Body of pancreas (tissue), 4 donors: Measurements from ENCODE around the gene ARMC10. TPM values are rescaled to one million over a fixed set of nuclear protein-coding genes. Genes with fewer than 3 reads are reported as not detected.
"Not testable (repeated sequence)": the region's sequence is repeated elsewhere in the genome, so short reads cannot be mapped to it uniquely, and the experiment has no call there.

Source experiments
- ATAC-seq: fragments of 150-250 bp; one replicate; pipeline ENCODE4 v1.9.1; 2016
- DNase-seq, 4 donors: peaks; one replicate each; pipeline ENCODE4 v3.0.0-alpha.2; 2019
- H3K27ac ChIP-seq, 4 donors: fragments of 200-600 bp; sonication (generic); 1 replicate in 3 of 4; 2 replicates in 1 of 4; pipeline versions ENCODE4 v1.5.1 to v1.6.1; 2016 to 2019; ENCODE audit warnings: mild to moderate bottlenecking in 1 of 4, mixed read lengths in 1 of 4, moderate library complexity in 1 of 4
- H3K27me3 ChIP-seq, 2 donors: fragments of 200-600 bp; sonication (generic); one replicate each; pipeline ENCODE4 v1.6.0; 2016; ENCODE audit warnings: mild to moderate bottlenecking in 1 of 2
- H3K36me3 ChIP-seq, 2 donors: fragments of 200-600 bp; sonication (generic); replicated peaks in 1 of 2; 2 replicates each; pipeline ENCODE4 v1.5.1; 2016; ENCODE audit warnings: low read depth in 2 of 2; ENCODE audit not compliant: insufficient read depth in 1 of 2
- H3K4me1 ChIP-seq: fragments of 200-600 bp; sonication (generic); one replicate; pipeline ENCODE4 v1.6.0; 2016
- H3K4me3 ChIP-seq, 2 donors: fragments of 200-600 bp; sonication (generic); 1 replicate in 1 of 2; 2 replicates in 1 of 2; pipeline ENCODE4 v1.5.1; 2016 to 2019
- H3K9me3 ChIP-seq, 3 donors: fragments of 200-600 bp; sonication (generic); 1 replicate in 2 of 3; 2 replicates in 1 of 3; pipeline ENCODE4 v1.5.1; 2016
- POLR2A ChIP-seq, 3 donors: fragments of 450-650 bp; IDR thresholded peaks; one replicate each; pipeline ENCODE4 v1.6.1; 2016; ENCODE audit warnings: antibody characterized with exemption in 3 of 3, mild to moderate bottlenecking in 2 of 3
- WGBS, 2 donors: methylation state at CpG; one replicate each; pipeline ENCODE4 v1.1.5; 2017; 5-methylcytosine and 5-hydroxymethylcytosine counted together
- intact Hi-C: fragments of 100-400 bp; cut with DNase I; formaldehyde crosslinking; loops from one replicate; pipeline ENCODE4 v1.15.1; 2023
- total RNA-seq, 2 donors: library from RNA; depleted of rRNA; stranded (reverse); fragments of >200 nt; gene quantifications; one replicate each; pipeline ENCODE4 v1.1.0, GENCODE V29; 2016
- TF ChIP-seq, protein P1 (sequence below), 7 experiments: fragments of 450-650 bp in 4 of 7; fragments of 200-600 bp in 3 of 7; sonication (generic) in 3 of 7; IDR thresholded peaks; one replicate each; pipeline ENCODE4 v1.5.1; 2016 to 2019; ENCODE audit warnings: antibody characterized with exemption in 7 of 7

The ARMC10 gene
- total RNA-seq, 2 donors from 2014 or later = 20.4 to 31.1 TPM

DNA sequence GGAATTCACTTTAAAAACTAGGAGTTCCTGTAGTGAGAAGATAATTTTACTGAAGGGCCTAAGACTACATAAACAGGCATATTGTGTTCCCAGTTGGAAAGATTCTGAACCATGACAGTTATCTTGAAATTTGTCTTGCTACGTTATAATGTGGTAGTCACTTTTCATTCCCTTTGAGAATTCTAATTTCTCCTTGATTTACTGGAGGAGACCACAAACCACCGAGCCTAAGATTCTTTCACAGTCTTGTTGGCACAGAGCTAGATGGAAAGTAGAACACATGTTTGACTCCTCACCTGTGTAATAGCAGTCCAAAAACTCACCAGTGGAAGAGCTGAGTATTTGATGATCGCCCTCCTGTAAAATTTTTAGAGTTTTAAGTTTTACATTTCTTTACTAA lies 4.9 kb downstream of the ARMC10 start:
- peaks cover 0 to 2% of the 10 kb centered on the region in 2 donors for H3K36me3 ChIP-seq
- no peaks in the 10 kb centered on the region for H3K27me3 ChIP-seq
- 77 to 82% methylated on average over 3 of the region's 3 CpGs for WGBS, 2 donors
- no peak for DNase-seq
- intact Hi-C loops = no loop called here
- ATAC-seq = no peak
- no peak overlapping the region for H3K27ac ChIP-seq
- TF ChIP-seq, protein P1, sequence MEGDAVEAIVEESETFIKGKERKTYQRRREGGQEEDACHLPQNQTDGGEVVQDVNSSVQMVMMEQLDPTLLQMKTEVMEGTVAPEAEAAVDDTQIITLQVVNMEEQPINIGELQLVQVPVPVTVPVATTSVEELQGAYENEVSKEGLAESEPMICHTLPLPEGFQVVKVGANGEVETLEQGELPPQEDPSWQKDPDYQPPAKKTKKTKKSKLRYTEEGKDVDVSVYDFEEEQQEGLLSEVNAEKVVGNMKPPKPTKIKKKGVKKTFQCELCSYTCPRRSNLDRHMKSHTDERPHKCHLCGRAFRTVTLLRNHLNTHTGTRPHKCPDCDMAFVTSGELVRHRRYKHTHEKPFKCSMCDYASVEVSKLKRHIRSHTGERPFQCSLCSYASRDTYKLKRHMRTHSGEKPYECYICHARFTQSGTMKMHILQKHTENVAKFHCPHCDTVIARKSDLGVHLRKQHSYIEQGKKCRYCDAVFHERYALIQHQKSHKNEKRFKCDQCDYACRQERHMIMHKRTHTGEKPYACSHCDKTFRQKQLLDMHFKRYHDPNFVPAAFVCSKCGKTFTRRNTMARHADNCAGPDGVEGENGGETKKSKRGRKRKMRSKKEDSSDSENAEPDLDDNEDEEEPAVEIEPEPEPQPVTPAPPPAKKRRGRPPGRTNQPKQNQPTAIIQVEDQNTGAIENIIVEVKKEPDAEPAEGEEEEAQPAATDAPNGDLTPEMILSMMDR (IDR thresholded peaks at IDR 0.05) = no peak
- TF ChIP-seq POLR2A (IDR thresholded peaks at IDR 0.05) = no peak
- peaks cover 17% of the 10 kb centered on the region for H3K4me1 ChIP-seq
- no peaks in the 10 kb centered on the region for H3K9me3 ChIP-seq
- no peak overlapping the region for H3K4me3 ChIP-seq

DNA sequence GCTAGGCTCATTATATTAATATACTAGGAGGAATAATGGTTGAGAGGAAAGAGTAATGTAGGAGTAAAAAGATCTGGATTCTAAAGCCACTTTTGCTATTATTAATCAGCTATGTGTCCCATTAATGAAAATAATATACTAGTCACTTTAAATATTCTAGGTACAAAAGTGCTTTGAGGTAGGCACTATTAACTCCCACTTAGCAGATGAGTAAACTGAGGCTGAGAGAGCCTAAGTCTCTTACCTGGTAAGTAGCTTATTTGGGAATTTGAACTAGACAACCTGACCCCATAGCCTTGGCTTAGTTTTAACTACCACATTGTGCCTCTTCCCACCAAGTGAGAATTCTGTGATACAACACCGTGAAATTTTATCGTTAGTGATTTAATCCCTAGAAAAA lies 6.0 kb downstream of the ARMC10 start:
- peaks cover 14% of the 10 kb centered on the region for H3K4me1 ChIP-seq

DNA sequence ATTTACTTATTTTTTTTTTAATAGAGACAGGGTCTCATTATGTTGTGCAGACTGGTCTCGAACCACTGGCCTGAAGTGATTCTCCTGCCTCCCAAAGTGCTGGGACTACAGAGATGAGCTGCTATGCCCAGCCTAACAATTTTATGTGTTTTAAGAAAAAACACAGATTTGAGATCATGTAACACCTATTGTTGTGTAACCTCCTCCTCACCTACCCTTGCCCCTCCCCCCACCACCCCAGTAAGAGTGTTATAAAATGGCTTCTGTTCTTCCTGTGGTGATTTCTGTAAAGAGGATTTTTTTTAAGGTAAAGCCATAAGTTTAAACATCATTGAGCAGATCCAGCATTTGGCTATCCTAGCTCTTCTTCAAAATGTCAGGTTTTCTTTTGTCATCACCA lies 7.6 kb downstream of the ARMC10 start:
- WGBS, 2 donors = 96 to 100% methylated on average over 1 of the region's 1 CpG

More for the DNA sequence above, 6.0 kb downstream of the ARMC10 start:
- ATAC-seq (no peak), DNase-seq (no peak)
- H3K4me3 ChIP-seq = no peak overlapping the region
- peaks cover 0 to 2% of the 10 kb centered on the region in 2 donors for H3K36me3 ChIP-seq
- TF ChIP-seq POLR2A (IDR thresholded peaks at IDR 0.05) = no peak
- TF ChIP-seq, protein P1 (IDR thresholded peaks at IDR 0.05) = no peak
- WGBS, 2 donors = 96% methylated on average over 2 of the region's 2 CpGs
- H3K27ac ChIP-seq = no peak overlapping the region
- H3K27me3 ChIP-seq = no peaks in the 10 kb centered on the region
- intact Hi-C loops = no loop called here
- H3K9me3 ChIP-seq = no peaks in the 10 kb centered on the region

DNA sequence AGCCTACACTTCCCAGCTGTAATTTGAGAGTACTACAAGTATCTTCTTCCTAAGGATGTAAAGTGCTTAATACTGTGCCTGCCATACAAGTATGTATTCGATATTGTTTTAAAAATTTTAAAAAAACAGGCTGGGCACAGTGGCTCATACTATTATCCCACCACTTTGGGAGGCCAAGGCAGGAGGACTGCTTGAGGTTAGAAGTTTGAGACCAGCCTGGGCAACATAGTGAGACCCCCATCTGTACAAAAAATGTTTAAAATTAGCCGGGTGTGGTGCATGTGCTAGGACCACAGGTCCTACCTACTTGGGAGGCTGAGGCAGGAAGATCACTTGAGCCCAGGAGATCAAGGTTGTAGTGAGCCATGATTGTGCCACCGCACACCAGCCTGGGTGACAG lies 8.3 kb downstream of the ARMC10 start:
- WGBS, 2 donors = 82 to 85% methylated on average over 3 of the region's 3 CpGs
- TF ChIP-seq POLR2A (IDR thresholded peaks at IDR 0.05) = no peak
- TF ChIP-seq, protein P1 (IDR thresholded peaks at IDR 0.05) = no peak
- no peak for DNase-seq
- peaks cover 0 to 4% of the 10 kb centered on the region in 2 donors for H3K36me3 ChIP-seq
- H3K27me3 ChIP-seq = no peaks in the 10 kb centered on the region
- H3K9me3 ChIP-seq = no peaks in the 10 kb centered on the region
- H3K27ac ChIP-seq = no peak overlapping the region
- no peak for ATAC-seq
- no peaks in the 10 kb centered on the region for H3K4me1 ChIP-seq
- intact Hi-C loops = no loop called here
- no peak overlapping the region for H3K4me3 ChIP-seq

More for the DNA sequence above, 7.6 kb downstream of the ARMC10 start:
- no peak for ATAC-seq
- H3K4me1 ChIP-seq = no peaks in the 10 kb centered on the region
- no peak for DNase-seq
- no peak overlapping the region for H3K27ac ChIP-seq
- no peak for TF ChIP-seq POLR2A (IDR thresholded peaks at IDR 0.05)
- TF ChIP-seq, protein P1 (IDR thresholded peaks at IDR 0.05) = no peak
- peaks cover 0 to 4% of the 10 kb centered on the region in 2 donors for H3K36me3 ChIP-seq
- intact Hi-C loops = no loop called here
- no peaks in the 10 kb centered on the region for H3K27me3 ChIP-seq
- no peaks in the 10 kb centered on the region for H3K9me3 ChIP-seq
- H3K4me3 ChIP-seq = no peak overlapping the region

DNA sequence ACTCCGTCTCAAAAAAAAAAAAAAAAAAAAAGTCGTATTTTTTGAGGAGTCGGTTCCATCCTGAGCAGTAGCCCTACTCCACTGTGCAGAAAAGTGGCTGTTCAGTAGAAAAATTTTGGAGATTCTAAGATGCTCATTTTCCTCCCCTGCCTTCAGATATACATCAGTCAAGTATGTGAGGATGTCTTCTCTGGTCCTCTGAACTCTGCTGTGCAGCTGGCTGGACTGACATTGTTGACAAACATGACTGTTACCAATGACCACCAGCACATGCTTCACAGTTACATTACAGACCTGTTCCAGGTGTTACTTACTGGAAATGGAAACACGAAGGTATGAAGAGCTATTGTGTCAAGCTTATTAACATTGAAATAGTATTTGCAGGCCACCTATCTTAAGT lies 17.4 kb downstream of the ARMC10 start:
- H3K4me1 ChIP-seq, H3K27me3 ChIP-seq, H3K36me3 ChIP-seq, DNase-seq, H3K27ac ChIP-seq, H3K9me3 ChIP-seq, H3K4me3 ChIP-seq, intact Hi-C loops, ATAC-seq: not testable (repeated sequence)
- WGBS, 2 donors = 66 to 73% methylated on average over 4 of the region's 4 CpGs
